DMS153 (cell line): Measurements from ENCODE around the gene APOBEC3G.

ENCODE experiments used
- DNase-seq: peaks from one replicate; lab custom pipeline; 2025; lab: John Stamatoyannopoulos, UW

Gene APOBEC3G

GRCh38 chr22:39122772-39123470, 45.8 kb downstream of the APOBEC3G start:
- DNase-seq: no peak

DNA sequence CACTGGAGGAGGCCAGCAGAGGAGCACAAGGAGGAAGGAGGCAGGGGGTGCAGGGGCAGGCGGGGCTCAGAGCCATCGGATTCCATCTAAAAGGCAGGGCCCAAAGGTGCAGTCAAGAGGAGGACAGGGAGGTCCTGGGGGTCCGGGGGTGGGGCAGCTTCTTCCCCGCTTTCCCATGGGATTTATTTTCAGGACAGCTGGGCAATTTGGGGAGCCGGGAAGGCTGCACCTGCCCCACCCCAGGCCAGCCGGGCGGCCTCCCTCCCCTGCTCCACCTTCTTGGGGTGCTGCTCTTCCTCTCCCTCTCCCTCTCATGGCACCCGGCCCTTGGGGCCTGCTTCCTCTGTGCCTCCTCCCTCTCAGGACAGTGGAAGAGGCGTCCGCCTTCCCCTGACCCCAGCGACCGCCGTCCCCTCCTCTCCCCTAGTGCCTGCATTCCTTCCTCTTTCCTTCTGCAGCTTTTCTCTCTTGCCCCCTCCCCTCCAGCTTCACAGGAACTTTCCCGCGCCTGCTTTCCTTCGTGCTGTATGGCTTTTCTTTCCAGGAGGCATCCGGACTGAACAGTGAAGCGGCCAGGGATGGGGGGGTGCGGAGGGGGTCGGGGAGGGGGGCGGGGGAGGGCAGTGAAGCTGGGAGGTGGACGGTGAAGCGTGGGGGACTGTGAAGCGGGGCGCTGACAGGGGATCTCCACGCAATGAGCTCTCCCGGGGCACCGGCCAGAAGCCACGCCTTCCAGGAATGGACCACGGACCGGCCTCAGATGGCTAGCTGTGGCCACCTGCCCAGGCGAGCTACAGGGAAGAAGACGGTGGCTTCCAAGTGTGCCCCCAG, 46.9 kb downstream of the APOBEC3G start:
- DNase-seq: no peak

GRCh38 chr22:39125622-39126021, 48.5 kb downstream of the APOBEC3G start:
- DNase-seq: no peak

DNA sequence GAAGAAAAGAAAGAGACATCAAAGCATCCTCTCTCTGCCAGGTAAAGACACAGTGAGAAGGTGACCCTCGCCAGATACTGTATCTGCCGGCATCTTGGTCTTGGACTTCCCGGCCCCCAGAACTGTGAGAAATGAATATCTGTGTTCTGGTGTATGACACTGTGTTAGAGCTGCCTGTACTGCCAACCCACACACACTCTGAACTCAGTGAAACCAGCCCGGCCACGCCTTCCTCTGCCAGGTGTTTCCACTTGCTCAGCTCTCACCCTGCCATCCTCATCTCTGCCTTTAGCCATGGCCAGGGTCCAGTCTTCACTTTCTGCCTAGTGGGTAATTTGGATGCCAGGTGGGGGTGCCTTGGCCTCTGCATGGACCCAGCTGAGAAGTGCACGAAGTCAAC, 51.4 kb downstream of the APOBEC3G start:
- no peak for DNase-seq

DNA sequence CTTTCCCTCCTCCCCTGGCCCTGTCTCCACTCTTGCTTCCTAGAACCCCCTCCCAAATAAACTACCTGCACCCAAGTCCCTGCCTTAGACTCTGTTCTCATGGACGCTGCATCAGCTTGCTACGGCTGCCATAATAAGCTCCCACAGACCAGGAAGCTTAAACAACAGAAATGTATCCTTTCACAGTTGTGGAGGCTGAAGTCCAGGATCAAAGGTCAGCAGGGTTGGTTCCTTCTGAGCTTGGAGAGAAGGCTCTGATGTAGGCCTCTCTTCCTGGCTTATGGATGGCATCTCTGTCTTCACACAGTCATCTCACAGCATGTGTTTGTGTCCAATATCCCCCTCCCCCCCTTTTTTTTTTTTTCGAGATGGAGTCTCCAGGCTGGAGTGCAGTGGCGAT, 52.0 kb downstream of the APOBEC3G start:
- DNase-seq: no peak

- no peak for DNase-seq
Measured at GRCh38 chr22:39129746-39130145, 52.7 kb downstream of the APOBEC3G start.

DNA sequence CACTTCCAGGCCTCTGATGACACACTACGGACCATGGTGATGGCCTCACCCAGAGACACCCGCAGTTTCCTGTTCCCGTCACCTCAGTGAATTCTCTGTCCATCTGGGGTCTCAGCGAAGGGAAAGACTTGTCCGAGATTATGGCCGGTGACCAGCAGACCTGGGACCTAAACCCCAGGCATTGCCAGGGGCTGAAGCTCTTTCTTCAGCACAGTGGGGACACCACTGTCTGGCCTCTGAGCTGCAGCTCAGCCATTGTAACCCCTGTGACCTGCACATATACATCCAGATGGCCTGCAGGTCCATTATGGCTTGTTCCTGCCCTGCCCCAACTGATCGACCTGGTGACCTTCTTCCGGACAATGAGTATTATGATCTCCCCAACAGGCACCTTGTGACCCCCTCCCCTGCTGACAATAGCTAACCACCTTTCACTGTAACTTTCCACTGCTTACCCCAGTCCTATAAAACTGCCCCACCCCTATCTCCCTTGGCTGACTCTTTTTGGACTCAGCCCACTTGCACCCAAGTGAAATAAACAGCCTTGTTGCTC, 53.2 kb downstream of the APOBEC3G start:
- no peak for DNase-seq

- DNase-seq: no peak
Measured at GRCh38 chr22:39130892-39131855, 54.1 kb downstream of the APOBEC3G start.

DNA sequence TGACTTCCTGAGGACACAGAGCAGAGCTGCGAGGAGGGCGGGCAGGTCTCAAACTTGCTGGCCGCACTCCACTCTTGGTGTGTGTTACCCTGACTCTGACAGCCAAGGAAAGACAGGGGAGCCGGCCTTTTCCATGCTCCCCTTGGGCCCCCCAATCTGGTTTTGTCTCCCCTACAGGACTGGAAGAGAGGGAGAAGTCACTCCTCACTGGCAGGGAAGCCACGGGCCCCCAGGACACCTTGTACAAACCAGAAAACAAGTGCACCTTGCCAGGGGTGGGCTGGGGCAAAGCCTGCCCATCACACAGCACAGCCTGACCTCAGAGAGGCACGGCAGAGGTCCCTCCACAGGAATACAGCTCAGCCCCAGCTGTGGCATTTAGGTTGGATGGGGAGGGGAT, 55.2 kb downstream of the APOBEC3G start:
- DNase-seq: no peak

DNA sequence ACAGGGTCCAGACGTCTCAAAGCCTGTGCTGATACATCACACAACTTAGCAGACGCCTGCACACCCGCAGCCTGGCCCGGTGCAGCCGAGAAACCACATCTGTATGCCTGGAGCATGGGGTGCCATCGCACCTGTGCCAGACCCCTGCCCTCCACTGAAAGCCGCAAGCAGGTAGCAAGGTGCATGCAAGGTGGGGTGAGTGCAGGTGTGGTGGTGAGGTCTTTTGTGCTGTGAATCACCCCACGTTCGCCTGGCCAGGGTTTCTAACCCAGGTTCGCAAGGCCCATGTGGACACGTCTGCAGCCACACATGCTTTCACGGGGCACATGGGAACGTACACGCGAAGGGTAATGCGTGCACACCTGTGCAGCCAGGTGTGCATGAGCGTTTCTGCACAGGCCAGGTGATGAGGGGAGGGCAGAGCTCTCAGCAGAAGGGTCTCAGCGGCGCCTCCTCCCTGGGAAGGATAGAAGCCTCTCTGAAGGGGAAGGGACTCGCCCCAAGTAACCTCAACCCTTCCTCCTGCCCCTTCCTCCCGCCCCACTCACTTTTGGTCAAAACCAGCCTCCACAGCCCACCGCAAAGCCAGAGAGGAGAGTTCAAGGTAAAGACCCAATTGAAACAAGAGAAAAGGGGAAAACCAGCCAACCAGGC, 55.9 kb downstream of the APOBEC3G start:
- no peak for DNase-seq

- DNase-seq: no peak
Measured at GRCh38 chr22:39133871-39134270, 56.8 kb downstream of the APOBEC3G start.

GRCh38 chr22:39134366-39135091, 57.5 kb downstream of the APOBEC3G start:
- no peak for DNase-seq

GRCh38 chr22:39135092-39135896, 58.2 kb downstream of the APOBEC3G start:
- DNase-seq: no peak

- DNase-seq: no peak
Measured at GRCh38 chr22:39136317-39136716, 59.2 kb downstream of the APOBEC3G start.
